Activated CD4-positive, alpha-beta T cell treated with anti-CD3 and anti-CD28 coated beads, Interleukin-2, amount 50 U/mL, for 16 hours (primary cell): ENCODE results near the gene FCER2.
"Not testable (repeated sequence)": the region's sequence is repeated elsewhere in the genome, so short reads cannot be mapped to it uniquely, and the experiment has no call there.

Experiments
- DNase-seq: peaks from one replicate; pipeline ENCODE4 v3.0.0-alpha.2; 2020

FCER2 gene

DNA sequence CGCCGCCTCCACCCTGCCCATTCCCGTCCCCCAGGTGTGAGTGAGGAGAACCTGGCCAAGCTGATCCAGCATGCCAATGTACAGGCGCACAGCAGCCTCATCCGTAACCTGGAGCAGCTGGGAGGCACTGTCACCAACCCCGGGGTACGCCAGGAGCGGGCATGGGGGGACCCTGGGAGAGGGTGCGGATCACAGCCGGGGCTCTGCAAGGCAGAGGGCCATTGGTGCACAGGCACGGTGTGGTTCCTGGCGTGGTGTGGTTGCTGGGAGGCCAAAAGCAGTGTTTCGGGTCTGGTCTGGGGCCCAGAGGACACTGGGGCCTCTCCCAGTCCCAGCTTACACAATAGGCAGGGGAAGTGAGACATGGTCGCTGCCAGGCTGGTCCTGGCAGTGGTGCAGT is 56.8 kb downstream of the FCER2 start:
- no peak for DNase-seq

- DNase-seq = no peak
These were observed 57.4 kb downstream of the FCER2 start for GRCh38 chr19:7644550-7644877.

DNA sequence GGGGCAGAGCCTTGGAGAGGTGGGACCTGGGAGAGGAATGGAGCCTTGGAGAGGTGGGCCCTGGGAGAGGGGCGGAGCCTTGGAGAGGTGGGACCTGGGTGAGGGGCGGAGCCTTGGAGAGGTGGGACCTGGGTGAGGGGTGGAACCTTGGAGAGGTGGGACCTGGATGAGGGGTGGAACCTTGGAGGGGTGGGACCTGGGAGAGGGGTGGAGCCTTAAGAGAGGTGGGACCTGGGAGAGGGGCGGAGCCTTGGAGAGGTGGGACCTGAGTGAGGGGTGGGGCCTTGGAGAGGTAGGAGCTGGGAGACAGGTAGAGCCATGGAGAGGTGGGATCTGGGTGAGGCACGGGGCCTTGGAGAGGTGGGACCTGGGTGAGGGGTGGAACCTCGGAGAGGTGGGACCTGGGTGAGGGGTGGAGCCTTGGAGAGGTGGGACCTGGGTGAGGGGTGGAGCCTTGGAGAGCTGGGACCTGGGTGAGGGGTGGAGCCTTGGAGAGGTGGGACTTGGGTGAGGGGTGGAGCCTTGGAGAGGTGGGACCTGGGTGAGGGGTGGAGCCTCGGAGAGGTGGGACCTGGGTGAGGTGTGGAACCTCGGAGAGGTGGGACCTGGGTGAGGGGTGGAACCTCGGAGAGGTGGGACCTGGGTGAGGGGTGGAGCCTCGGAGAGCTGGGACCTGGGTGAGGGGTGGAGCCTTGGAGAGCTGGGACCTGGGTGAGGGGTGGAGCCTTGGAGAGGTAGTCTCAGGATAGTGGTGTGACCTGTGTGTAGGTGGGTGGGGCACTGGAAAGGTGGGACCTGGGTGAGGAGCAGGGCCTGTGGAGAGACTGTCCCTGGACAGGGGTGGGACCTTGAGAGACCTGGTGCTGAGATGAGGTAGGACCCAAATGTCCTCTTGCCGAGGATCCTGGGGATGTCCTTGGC is 58.0 kb downstream of the FCER2 start:
- not testable (repeated sequence) for DNase-seq

GRCh38 chr19:7643031-7643415 is 58.9 kb downstream of the FCER2 start:
- no peak for DNase-seq

- DNase-seq = no peak
These were observed 59.5 kb downstream of the FCER2 start for GRCh38 chr19:7642295-7643030.

DNA sequence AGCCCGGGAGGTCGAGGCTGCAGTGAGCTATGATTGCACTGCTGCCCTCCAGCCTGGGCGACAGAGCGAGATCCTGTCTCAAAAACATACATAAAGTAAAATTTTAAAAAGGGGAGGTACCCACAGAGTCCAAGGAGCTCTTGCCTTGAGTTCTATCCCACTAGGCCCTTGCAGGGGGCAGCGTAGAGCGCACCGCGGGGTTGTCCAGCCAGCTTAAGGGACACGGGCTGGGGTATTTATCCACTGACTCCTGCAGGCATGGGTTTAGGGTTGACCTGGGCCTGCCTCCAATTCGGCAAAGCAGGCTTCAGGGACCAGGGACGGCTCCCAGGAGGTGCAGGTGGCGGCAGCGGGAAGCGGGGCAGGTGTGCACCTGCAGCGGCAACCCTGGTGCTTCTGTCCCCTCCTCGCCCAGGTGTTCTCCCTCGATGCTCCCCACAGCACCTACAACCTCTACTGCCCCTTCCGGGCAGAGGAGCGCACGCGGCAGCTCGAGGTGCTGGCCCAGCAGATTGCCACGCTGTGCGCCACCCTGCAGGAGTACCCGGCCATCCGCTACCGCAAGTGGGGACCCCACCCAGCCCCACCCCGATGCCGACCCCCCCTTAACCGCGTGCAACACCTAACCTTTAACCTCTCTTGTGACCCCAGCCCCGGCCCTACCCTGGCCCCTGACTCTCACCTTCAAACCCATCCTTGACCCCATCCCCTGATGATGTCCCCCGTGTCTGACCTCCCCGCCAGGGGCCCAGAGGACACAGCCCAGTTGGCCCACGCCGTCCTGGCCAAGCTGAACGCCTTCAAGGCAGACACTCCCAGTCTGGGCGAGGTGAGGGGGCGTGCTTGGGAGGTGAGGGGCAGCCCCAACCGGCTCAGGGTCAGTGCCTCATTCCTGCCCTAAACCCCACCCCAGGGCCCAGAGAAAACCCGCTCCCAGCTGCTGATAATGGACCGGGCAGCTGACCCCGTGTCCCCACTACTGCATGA is 60.3 kb downstream of the FCER2 start:
- no peak for DNase-seq

DNA sequence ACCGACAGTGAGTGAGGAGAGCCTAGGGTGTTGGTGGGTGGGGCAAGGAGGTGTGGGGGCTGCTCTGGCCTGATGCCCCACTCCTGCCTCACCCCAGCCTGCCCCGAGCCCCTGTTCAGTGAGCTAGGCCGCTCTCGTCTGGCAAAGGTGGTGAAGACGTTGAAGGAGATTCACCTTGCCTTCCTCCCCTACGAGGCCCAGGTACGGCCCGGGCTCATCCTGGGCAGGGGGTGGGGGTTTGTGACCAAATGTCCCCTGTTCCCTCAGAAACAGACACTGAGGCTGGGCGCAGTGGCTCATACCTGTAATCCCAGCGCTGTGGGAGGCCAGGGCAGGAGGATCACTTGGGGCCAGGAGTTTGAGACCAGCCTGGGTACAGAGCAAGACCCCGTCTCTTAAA is 61.1 kb downstream of the FCER2 start:
- no peak for DNase-seq

GRCh38 chr19:7639863-7640348 is 62.0 kb downstream of the FCER2 start:
- no peak for DNase-seq

DNA sequence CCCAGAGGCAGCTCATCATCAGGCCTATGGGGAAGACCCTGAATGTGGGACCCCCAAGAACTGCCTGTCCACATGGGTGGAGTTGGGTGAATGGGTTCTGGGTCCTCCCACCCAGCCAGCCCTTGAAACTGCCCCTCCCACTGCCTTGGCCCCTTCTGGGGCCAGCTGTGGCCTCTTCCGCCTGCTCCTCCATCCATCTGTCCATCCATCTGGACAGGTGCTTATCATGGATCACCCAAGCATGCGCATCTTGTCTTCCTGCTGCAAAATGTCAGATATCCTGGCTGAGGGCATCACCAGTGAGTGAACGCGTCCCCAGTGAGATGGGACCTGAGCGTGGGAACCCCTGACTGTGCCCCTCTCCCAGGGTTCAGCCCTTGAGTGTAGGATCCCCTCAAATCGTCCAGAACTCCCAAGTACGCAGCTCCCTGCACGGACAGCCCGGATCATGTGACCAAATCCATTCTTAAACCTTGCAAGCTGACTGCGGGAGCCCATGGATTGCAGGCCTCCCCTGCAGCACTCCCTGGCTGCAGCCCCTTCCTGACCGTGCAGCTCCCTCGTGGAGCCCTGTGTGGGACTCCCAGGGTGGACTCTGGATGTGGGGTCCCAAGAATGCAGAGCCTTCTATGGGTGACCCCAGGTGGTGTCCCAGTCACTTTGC is 63.0 kb downstream of the FCER2 start:
- DNase-seq = no peak
